GM15510 (cell line): ENCODE data around the gene SLC6A15.

ENCODE experiments used
- POLR2A ChIP-seq: IDR thresholded peaks from 3 replicates; pipeline ENCODE4 v1.6.1; 2011; ENCODE audit warnings: borderline replicate concordance; ENCODE audit not compliant: insufficient read length; ENCODE audit errors: extremely low read depth

SLC6A15 gene

DNA sequence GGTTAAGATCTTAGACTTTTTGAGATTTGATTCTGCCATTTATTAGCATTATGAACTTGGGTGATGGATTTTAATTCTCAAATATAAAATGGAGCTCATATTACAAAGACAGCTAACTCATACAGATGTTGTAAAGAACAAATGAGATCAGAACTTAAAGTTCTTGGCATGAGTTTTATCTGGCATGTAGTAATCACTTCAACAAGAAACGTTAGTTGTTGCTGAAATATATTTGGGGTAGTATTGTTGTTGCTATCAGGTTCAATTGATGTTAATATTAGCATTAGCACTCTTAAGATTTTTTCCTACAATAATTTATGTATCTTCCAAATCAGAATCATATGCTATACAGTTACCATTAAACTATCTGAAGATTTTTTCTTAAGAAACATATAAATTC lies 71.0 kb downstream of the SLC6A15 start:
- no peak for TF ChIP-seq POLR2A

- TF ChIP-seq POLR2A = no peak
Observed at GRCh38 chr12:84840356-84840755, 72.2 kb downstream of the SLC6A15 start.

GRCh38 chr12:84826925-84827324 lies 85.7 kb downstream of the SLC6A15 start:
- TF ChIP-seq POLR2A = no peak

- no peak for TF ChIP-seq POLR2A
Observed at GRCh38 chr12:84825149-84825548, 87.5 kb downstream of the SLC6A15 start.

DNA sequence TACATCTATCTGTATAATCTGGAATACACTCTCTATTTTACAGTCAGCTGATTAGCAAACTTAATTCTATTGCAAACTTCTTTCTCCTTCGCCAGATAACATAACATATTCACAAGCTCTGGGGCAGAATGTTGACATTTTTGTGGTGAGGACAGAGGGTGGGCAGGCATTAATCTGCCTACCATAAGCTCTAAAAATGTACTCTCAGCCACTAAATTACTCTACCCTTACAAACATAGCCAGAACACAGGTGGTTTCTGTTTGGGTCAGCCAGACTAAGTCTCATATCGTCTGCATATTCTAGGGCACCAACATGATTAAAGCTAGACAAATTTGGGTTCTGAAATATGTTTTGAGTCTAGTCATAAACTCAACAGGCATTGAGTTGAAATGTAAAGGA lies 90.1 kb downstream of the SLC6A15 start:
- no peak for TF ChIP-seq POLR2A

DNA sequence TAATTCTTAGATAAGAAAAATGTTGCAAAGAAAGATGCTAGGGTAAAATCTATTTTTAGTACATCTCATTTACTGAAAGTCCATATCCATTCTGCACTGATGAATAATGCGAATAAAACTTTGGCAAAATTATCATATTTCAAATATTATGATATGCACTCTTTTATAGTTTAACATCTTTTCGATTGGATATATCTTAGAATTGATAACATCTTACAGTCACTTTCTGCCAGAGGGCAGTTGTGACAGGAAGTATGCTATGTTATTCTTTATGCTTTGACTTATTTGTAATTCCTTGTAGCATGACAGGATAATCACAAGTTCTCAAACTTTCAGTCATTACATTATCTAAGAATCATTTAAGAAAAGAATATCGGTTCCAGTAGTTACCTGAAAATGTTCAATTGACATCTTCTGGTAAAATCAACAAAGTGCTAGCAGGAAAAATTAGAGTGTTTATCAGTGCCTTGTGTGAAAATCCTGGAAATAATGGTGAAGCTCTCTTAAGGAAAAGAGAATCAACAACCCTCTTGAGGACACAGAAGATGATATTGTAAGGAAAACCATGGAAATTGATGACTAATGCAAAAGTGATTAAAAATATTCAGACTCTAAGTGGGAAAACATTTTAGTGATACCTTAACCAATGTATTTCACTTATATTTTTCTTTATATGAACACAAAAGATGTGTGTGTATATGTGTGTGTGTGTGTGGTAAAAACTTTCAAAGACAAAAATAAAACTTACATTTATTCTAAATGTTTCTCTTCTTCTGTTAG lies 95.5 kb downstream of the SLC6A15 start:
- TF ChIP-seq POLR2A = no peak

DNA sequence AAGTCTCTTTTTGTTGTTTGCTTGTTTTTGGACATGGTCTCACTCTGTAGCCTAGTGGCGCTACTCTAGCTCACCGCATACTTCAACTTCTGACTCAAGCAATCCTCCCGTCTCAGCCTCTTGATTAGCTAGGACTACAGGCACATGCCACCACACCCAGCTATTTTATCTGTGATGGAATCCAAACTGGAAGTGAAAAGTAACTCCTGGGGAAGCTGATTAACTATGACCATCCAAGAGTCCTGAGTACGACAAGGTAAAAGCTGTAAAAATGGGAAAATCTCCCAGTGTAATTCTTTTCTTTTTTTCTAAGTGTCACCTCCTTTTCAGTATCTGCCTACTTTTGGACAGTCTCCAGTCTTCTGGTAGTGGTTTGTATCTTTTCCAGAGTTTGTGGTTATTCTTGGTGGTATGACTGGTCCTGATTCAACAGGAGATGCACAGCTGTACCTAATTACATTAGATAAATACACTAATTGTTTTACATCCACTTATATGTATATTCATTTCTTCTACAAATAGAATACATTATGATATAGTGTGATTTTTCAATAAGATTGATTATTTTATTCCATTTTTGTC lies 97.8 kb downstream of the SLC6A15 start:
- TF ChIP-seq POLR2A = no peak

DNA sequence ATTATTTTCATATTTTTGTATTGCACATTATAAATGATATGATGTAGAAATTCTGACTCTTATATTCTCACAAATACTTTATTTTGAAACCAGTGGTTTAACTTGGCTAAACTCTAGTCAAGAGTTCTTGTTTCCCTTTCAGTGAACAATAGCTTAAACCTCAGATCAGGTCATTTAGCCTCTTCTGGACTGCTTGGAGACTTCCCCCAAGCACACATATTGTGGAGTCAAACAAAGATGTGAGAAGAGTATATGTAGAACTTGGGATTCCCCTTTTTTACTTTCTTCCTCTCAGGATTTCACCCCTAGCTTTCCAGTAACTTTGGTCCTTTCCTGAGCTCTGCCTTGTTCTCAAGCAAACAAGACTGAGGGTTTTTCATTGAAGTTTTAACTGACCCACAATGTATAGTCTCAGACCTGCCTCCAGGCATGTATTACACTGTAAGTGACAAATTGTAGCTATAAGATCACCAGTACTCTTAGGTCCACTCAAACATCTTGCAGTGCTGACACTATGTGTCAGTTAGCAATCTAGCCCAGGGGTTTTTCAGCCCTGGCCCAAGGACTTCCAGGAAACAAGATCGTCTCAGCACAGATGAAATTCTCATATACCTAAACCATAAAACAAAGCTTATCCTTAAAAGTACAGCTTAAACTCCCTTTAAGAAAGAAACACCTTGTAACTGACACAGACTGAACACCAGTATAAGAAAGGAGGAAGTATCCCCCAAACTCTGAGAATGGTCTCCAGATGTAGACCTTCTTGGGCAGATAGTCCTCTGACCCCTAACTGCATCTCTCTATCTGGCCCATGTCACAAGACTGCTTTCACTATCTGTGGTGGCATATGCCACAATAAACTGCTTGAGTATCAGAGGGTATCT lies 98.6 kb downstream of the SLC6A15 start:
- no peak for TF ChIP-seq POLR2A

DNA sequence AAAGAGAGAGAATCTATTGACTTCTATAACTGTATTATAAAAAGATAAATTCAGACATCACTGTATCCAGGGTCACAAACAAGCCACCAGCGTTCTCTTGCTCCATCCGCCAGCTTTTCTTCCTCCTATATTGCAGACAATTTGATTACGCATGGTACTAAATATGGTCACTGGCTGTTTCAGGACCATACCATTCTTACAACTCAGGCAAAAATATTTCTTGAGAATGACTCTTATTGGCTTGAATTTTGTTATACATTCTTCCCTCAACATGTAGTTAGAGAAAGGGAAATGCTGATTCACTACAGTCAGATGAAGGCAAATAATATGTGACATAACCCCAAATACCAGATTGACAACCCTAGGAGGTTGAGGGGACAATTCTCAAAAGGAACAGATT lies 101.3 kb downstream of the SLC6A15 start:
- no peak for TF ChIP-seq POLR2A

GRCh38 chr12:84810611-84811010 lies 102.0 kb downstream of the SLC6A15 start:
- no peak for TF ChIP-seq POLR2A
